Gastroesophageal sphincter (tissue), 4 donors: ENCODE measurements around the gene CLEC4A. TPM values are rescaled to one million over a fixed set of nuclear protein-coding genes. Genes with fewer than 3 reads are reported as not detected.
"Not testable (repeated sequence)": the region's sequence is repeated elsewhere in the genome, so short reads cannot be mapped to it uniquely, and the experiment has no call there.

Experiments
- ATAC-seq: fragments of 150-250 bp; one replicate; pipeline ENCODE4 v1.9.1; 2016; ENCODE audit warnings: mild to moderate bottlenecking, moderate library complexity
- H3K27ac ChIP-seq, 4 donors: fragments of 200-600 bp; sonication (generic) in 3 of 4; 1 replicate in 3 of 4; 2 replicates in 1 of 4; pipeline ENCODE4 v1.5.1; 2016 to 2019
- H3K27me3 ChIP-seq: fragments of 200-600 bp; sonication (generic); one replicate; pipeline ENCODE4 v1.5.1; 2019
- H3K36me3 ChIP-seq, 2 donors: fragments of 200-600 bp; sonication (generic); one replicate each; pipeline ENCODE4 v1.5.1; 2019; ENCODE audit warnings: control low read depth in 1 of 2
- H3K4me1 ChIP-seq, 3 donors: fragments of 200-600 bp; sonication (generic); 1 replicate in 2 of 3; 2 replicates in 1 of 3; pipeline ENCODE4 v1.5.1; 2016 to 2019; ENCODE audit warnings: control low read depth in 2 of 3
- H3K4me3 ChIP-seq, 2 donors: fragments of 200-600 bp; sonication (generic); one replicate each; pipeline ENCODE4 v1.5.1; 2019; ENCODE audit warnings: mild to moderate bottlenecking in 1 of 2, moderate library complexity in 1 of 2
- H3K9me3 ChIP-seq, 3 donors: fragments of 200-600 bp; sonication (generic); one replicate each; pipeline ENCODE4 v1.5.1; 2017 to 2019; ENCODE audit warnings: control low read depth in 2 of 3
- CTCF ChIP-seq, 4 experiments: fragments of 200-600 bp in 2 of 4; fragments of 450-650 bp in 2 of 4; sonication (generic) in 1 of 4; IDR thresholded peaks; one replicate each; pipeline ENCODE4 v1.5.1; 2017 to 2019; ENCODE audit warnings: antibody characterized with exemption in 4 of 4, mild to moderate bottlenecking in 2 of 4, moderate library complexity in 2 of 4
- EP300 ChIP-seq: sonication (generic); formaldehyde crosslinking; IDR thresholded peaks from one replicate; pipeline ENCODE4 v1.6.1; 2017; ENCODE audit warnings: antibody characterized with exemption, mild to moderate bottlenecking
- POLR2A ChIP-seq, 2 donors: fragments of 450-650 bp; IDR thresholded peaks; one replicate each; pipeline ENCODE4 v1.6.1; 2017; ENCODE audit warnings: antibody characterized with exemption in 2 of 2, mild to moderate bottlenecking in 2 of 2, moderate library complexity in 1 of 2
- POLR2AphosphoS5 ChIP-seq: sonication (generic); formaldehyde crosslinking; IDR thresholded peaks from one replicate; pipeline ENCODE4 v1.6.1; 2017; ENCODE audit warnings: antibody characterized with exemption
- WGBS, 2 donors: methylation state at CpG; one replicate each; pipeline ENCODE4 v1.1.5; 2018; ENCODE audit warnings: low coverage in 1 of 2; 5-methylcytosine and 5-hydroxymethylcytosine counted together
- total RNA-seq, 4 donors: library from RNA; depleted of rRNA; stranded (reverse); fragments of >200 nt; gene quantifications; one replicate each; pipeline ENCODE4 v1.1.0, GENCODE V29; 2016

The CLEC4A gene
- total RNA-seq, 4 donors from 2014 or later: 1.5 to 4.0 (median 3.0) TPM; not detected in 1

GRCh38 chr12:8087666-8088065 is 35.8 kb upstream of the CLEC4A start:
- Histone ChIP-seq H3K27me3 (no peaks in the 10 kb centered on the region), H3K27ac (no peak overlapping the region), H3K36me3 (peaks cover 2 to 56% of the 10 kb centered on the region in 2 donors), H3K4me3 (no peak overlapping the region), H3K4me1 (peaks cover 0 to 50% (median 5%) of the 10 kb centered on the region in 3 donors), H3K9me3 (no peaks in the 10 kb centered on the region)
- TF ChIP-seq EP300 (no peak), POLR2AphosphoS5 (no peak), POLR2A (IDR thresholded peaks at IDR 0.05) (no peak), CTCF (IDR thresholded peaks at IDR 0.05) (no peak)
- no peak for ATAC-seq
- 80 to 89% methylated on average over 1 to 2 of the region's 2 CpGs for WGBS, 2 donors

- TF ChIP-seq EP300: no peak
- TF ChIP-seq CTCF (IDR thresholded peaks at IDR 0.05): no peak
- TF ChIP-seq POLR2A (IDR thresholded peaks at IDR 0.05): no peak
- TF ChIP-seq POLR2AphosphoS5: no peak
- 74% methylated on average over 3 of the region's 3 CpGs for WGBS, 2 donors
- H3K27me3 ChIP-seq: no peaks in the 10 kb centered on the region
- no peak overlapping the region for H3K27ac ChIP-seq
- peaks cover 0 to 41% (median 0%) of the 10 kb centered on the region in 3 donors for H3K4me1 ChIP-seq
- H3K9me3 ChIP-seq: no peaks in the 10 kb centered on the region
- no peak overlapping the region for H3K4me3 ChIP-seq
- H3K36me3 ChIP-seq: peaks cover 5 to 65% of the 10 kb centered on the region in 2 donors
- ATAC-seq: no peak
These were observed 34.8 kb upstream of the CLEC4A start for GRCh38 chr12:8088574-8088973.

GRCh38 chr12:8089277-8089676 is 34.1 kb upstream of the CLEC4A start:
- 87 to 89% methylated on average over 7 to 11 of the region's 11 CpGs for WGBS, 2 donors
- not testable (repeated sequence) for H3K4me3 ChIP-seq, H3K27me3 ChIP-seq, ATAC-seq, H3K9me3 ChIP-seq, H3K27ac ChIP-seq
- peaks cover 0 to 34% (median 0%) of the 10 kb centered on the region in 3 donors for H3K4me1 ChIP-seq
- H3K36me3 ChIP-seq: peaks cover 5 to 72% of the 10 kb centered on the region in 2 donors

GRCh38 chr12:8089716-8090115 is 33.7 kb upstream of the CLEC4A start:
- TF ChIP-seq POLR2A (IDR thresholded peaks at IDR 0.05): no peak
- no peak for TF ChIP-seq POLR2AphosphoS5
- no peak for TF ChIP-seq CTCF (IDR thresholded peaks at IDR 0.05)
- no peak for TF ChIP-seq EP300
- no peak for ATAC-seq
- peaks cover 5 to 76% of the 10 kb centered on the region in 2 donors for H3K36me3 ChIP-seq
- no peaks in the 10 kb centered on the region for H3K9me3 ChIP-seq
- 88 to 90% methylated on average over 3 to 5 of the region's 5 CpGs for WGBS, 2 donors
- no peak overlapping the region for H3K27ac ChIP-seq
- H3K27me3 ChIP-seq: no peaks in the 10 kb centered on the region
- H3K4me1 ChIP-seq: peaks cover 0 to 30% (median 0%) of the 10 kb centered on the region in 3 donors
- H3K4me3 ChIP-seq: no peak overlapping the region

- no peak for ATAC-seq
- 100% methylated on average over 2 to 3 of the region's 3 CpGs for WGBS, 2 donors
- no peak for TF ChIP-seq EP300
- TF ChIP-seq POLR2A (IDR thresholded peaks at IDR 0.05): no peak
- no peak for TF ChIP-seq POLR2AphosphoS5
- TF ChIP-seq CTCF (IDR thresholded peaks at IDR 0.05): no peak
- peaks cover 0 to 5% (median 0%) of the 10 kb centered on the region in 3 donors for H3K4me1 ChIP-seq
- no peaks in the 10 kb centered on the region for H3K27me3 ChIP-seq
- no peaks in the 10 kb centered on the region for H3K9me3 ChIP-seq
- no peak overlapping the region for H3K27ac ChIP-seq
- H3K36me3 ChIP-seq: peaks cover 5 to 98% of the 10 kb centered on the region in 2 donors
- H3K4me3 ChIP-seq: no peak overlapping the region
These were observed 30.1 kb upstream of the CLEC4A start for GRCh38 chr12:8093291-8093690.
